MM.1S (cell line): ENCODE results near the gene CAND2.

Experiments
- EZH2 ChIP-seq: fragments of 300-600 bp; sonication (generic); optimal IDR thresholded peaks from 2 replicates; pipeline ENCODE3; 2017; ENCODE audit warnings: low read depth, mild to moderate bottlenecking, antibody characterized with exemption, low read length, mixed read lengths
- TF ChIP-seq, protein P1 (sequence below): fragments of 300-600 bp; sonication (generic); IDR thresholded peaks from 2 replicates; pipeline ENCODE4 v1.5.1; 2016; ENCODE audit warnings: antibody characterized with exemption, low read length, mixed read lengths

DNA sequence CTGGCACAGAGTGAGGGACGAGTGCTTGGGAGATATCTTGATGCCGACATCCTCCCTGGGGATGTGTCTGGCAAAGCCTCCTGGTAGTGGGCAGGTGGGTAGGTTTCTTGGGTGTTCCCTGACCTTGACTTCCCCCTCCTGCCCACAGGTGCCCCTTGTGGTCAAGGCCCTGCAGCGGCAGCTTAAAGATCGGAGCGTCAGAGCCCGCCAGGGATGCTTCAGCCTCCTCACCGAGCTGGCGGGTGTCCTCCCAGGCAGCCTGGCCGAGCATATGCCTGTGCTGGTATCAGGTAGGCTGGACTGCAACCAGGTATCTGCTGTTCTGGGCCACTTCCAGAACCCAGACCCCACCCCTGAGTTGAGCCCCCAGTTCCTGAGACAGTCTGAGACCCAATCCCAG is 19.2 kb downstream of the CAND2 start:
- TF ChIP-seq, protein P1, sequence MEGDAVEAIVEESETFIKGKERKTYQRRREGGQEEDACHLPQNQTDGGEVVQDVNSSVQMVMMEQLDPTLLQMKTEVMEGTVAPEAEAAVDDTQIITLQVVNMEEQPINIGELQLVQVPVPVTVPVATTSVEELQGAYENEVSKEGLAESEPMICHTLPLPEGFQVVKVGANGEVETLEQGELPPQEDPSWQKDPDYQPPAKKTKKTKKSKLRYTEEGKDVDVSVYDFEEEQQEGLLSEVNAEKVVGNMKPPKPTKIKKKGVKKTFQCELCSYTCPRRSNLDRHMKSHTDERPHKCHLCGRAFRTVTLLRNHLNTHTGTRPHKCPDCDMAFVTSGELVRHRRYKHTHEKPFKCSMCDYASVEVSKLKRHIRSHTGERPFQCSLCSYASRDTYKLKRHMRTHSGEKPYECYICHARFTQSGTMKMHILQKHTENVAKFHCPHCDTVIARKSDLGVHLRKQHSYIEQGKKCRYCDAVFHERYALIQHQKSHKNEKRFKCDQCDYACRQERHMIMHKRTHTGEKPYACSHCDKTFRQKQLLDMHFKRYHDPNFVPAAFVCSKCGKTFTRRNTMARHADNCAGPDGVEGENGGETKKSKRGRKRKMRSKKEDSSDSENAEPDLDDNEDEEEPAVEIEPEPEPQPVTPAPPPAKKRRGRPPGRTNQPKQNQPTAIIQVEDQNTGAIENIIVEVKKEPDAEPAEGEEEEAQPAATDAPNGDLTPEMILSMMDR: no peak
- no peak for TF ChIP-seq EZH2
